LNCaP clone FGC (cell line): Measurements from ENCODE around the gene PPP2R1A.

Experiments
- DNase-seq: peaks from one replicate; pipeline ENCODE4 v3.0.0-alpha.2; 2011; ENCODE audit warnings: low read depth
- H3K4me3 ChIP-seq: 2 replicates; pipeline ENCODE4 v1.5.1; 2011; ENCODE audit warnings: mild to moderate bottlenecking, low read depth, low read length, control low read depth
- CTCF ChIP-seq: IDR thresholded peaks from 2 replicates; pipeline ENCODE4 v1.5.1; 2012; ENCODE audit warnings: mild to moderate bottlenecking; ENCODE audit not compliant: control insufficient read depth, insufficient read depth; ENCODE audit errors: extremely low read depth

PPP2R1A gene

DNA sequence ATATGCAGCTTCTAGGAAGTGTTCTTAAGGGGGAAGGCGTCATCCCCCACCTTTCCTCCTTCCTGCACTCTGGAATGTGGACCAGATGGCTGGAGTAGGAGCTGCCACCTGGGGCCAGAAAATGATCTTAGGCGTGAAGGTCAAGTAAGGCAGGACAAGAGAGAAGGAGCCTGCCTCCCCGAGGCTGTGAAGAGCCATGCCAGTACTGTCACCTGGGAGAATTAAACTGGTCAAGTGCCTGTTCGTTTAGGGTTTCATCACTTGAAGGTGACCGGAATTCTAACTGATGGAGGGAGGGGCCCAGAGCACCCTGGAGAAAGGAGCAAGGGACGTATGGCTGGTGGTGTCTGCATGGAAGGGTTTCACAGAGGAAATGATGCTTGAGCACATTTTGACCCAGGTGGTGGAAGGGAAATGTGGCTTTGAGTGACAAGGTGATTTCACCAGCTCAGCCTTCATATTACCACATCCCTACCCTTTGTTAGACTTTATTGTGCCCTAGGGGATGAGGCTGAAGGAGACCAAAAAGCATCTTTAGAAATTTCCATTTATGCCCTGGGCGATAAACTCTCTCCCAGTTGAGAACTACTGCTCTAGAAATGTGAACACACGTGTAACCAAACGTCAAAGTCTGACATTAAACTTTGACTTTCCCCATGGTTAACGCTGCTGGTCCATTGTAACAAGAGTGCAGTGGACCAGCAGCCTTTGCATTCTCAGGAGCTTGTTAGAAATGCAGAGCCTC lies 37.5 kb downstream of the PPP2R1A start:
- no peak overlapping the region for H3K4me3 ChIP-seq
- no peak for DNase-seq
- no peak for TF ChIP-seq CTCF

GRCh38 chr19:52227980-52228379 lies 38.1 kb downstream of the PPP2R1A start:
- no peak for DNase-seq
- no peak overlapping the region for H3K4me3 ChIP-seq
- TF ChIP-seq CTCF: no peak

- H3K4me3 ChIP-seq: no peak overlapping the region
- DNase-seq: no peak
- no peak for TF ChIP-seq CTCF
Observed at GRCh38 chr19:52229524-52229923, 39.7 kb downstream of the PPP2R1A start.

DNA sequence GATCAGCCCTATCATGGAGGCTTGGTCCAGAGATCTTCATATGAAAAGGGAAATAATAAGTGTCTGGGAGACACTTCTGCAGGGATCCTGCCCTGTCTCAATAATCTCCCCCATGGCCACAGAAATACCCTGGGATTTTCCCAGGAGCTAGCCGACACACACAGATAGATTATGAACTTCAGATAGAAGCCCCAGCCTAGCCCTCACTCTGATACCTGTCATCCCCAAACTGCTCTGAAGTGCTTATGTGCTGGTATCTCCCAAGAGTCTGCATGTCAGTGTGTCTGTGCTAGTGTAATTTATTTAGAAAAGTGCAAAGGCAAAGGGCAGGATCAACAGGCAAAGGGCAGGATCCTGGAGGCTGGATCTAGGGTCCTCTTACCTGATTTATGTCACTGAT lies 40.8 kb downstream of the PPP2R1A start:
- no peak for DNase-seq
- H3K4me3 ChIP-seq: no peak overlapping the region
- TF ChIP-seq CTCF: no peak

GRCh38 chr19:52231154-52231910 lies 41.5 kb downstream of the PPP2R1A start:
- H3K4me3 ChIP-seq: no peak overlapping the region
- no peak for DNase-seq
- no peak for TF ChIP-seq CTCF

DNA sequence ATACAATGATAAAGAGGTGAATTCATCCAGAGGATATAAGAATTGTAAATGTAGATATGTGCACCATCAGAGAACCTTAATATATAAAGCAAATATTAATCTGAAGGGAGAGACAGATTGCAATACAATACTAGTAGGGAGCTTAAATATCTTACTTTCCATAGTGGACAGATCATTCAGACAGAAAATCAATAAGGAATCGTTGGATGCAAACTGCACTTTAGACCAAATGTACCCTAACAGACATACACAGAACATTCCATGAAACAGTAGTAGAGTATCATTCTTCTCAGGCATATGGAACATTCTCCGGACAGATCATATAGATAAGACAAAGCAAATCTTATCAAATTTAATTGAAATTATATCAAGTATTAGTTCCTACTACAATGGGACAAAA lies 44.6 kb downstream of the PPP2R1A start:
- no peak for DNase-seq
- no peak for TF ChIP-seq CTCF
- H3K4me3 ChIP-seq: no peak overlapping the region
